Ectodermal cell (in vitro differentiated cells): ENCODE data around the gene LRRN4.
"Not testable (repeated sequence)": the region's sequence is repeated elsewhere in the genome, so short reads cannot be mapped to it uniquely, and the experiment has no call there.

ENCODE experiments used
- H3K27ac ChIP-seq: 2 replicates; pipeline ENCODE4 v1.7.0; 2013; ENCODE audit warnings: mild to moderate bottlenecking, low read depth, low read length; ENCODE audit not compliant: insufficient read depth, poor library complexity, severe bottlenecking
- H3K27me3 ChIP-seq: 2 replicates; pipeline ENCODE4 v1.7.0; 2013; ENCODE audit warnings: mild to moderate bottlenecking, low read length; ENCODE audit not compliant: insufficient read depth, control insufficient read depth, poor library complexity, severe bottlenecking
- H3K36me3 ChIP-seq: one replicate; pipeline ENCODE4 v1.7.0; 2013; ENCODE audit warnings: low read length; ENCODE audit not compliant: control insufficient read depth, insufficient read depth
- H3K4me1 ChIP-seq: one replicate; pipeline ENCODE4 v1.7.0; 2013; ENCODE audit warnings: low read length; ENCODE audit not compliant: control insufficient read depth, insufficient read depth
- H3K4me3 ChIP-seq: 2 replicates; pipeline ENCODE4 v1.7.0; 2013; ENCODE audit warnings: low read depth, low read length, control low read depth; ENCODE audit not compliant: insufficient read depth
- H3K9me3 ChIP-seq: 2 replicates; pipeline ENCODE4 v1.7.0; 2013; ENCODE audit warnings: mild to moderate bottlenecking, low read length, moderate library complexity; ENCODE audit not compliant: control insufficient read depth
- WGBS, 2 experiments: methylation state at CpG; one replicate each; pipeline ENCODE4 v1.1.7; 2013; ENCODE audit warnings: missing lambda C conversion rate in 2 of 2; 5-methylcytosine and 5-hydroxymethylcytosine counted together

The LRRN4 gene

GRCh38 chr20:6036213-6036612 lies 17.6 kb downstream of the LRRN4 start:
- WGBS, 2 experiments = 97 to 99% methylated on average over 3 to 4 of the region's 4 CpGs
- Histone ChIP-seq H3K27ac (no peak overlapping the region), H3K9me3 (no peaks in the 10 kb centered on the region), H3K36me3 (peaks cover 20% of the 10 kb centered on the region), H3K4me1 (no peaks in the 10 kb centered on the region), H3K4me3 (no peak overlapping the region), H3K27me3 (no peaks in the 10 kb centered on the region)

GRCh38 chr20:6034134-6034969 lies 19.5 kb downstream of the LRRN4 start:
- Histone ChIP-seq H3K4me1 (no peaks in the 10 kb centered on the region), H3K36me3 (peaks cover 16% of the 10 kb centered on the region), H3K27me3 (no peaks in the 10 kb centered on the region), H3K4me3 (no peak overlapping the region), H3K27ac (no peak overlapping the region), H3K9me3 (no peaks in the 10 kb centered on the region)
- WGBS, 2 experiments = 95 to 96% methylated on average over 2 of the region's 2 CpGs

- not testable (repeated sequence) for H3K27ac ChIP-seq, H3K4me1 ChIP-seq, H3K9me3 ChIP-seq, H3K27me3 ChIP-seq, H3K4me3 ChIP-seq
- H3K36me3 ChIP-seq = peaks cover 14% of the 10 kb centered on the region
- 98% methylated on average over 7 to 8 of the region's 8 CpGs for WGBS, 2 experiments
Measured at GRCh38 chr20:6032907-6033306, 21.0 kb downstream of the LRRN4 start.

GRCh38 chr20:6030453-6031080 lies 23.3 kb downstream of the LRRN4 start:
- 93 to 94% methylated on average over 6 of the region's 6 CpGs for WGBS, 2 experiments
- Histone ChIP-seq H3K4me1 (no peaks in the 10 kb centered on the region), H3K27ac (no peak overlapping the region), H3K36me3 (peaks cover 14% of the 10 kb centered on the region), H3K9me3 (no peaks in the 10 kb centered on the region), H3K4me3 (no peak overlapping the region), H3K27me3 (no peaks in the 10 kb centered on the region)

GRCh38 chr20:6029538-6029937 lies 24.3 kb downstream of the LRRN4 start:
- no peaks in the 10 kb centered on the region for H3K27me3 ChIP-seq
- WGBS, 2 experiments = 95 to 96% methylated on average over 6 of the region's 6 CpGs
- no peaks in the 10 kb centered on the region for H3K9me3 ChIP-seq
- no peak overlapping the region for H3K4me3 ChIP-seq
- no peak overlapping the region for H3K27ac ChIP-seq
- no peaks in the 10 kb centered on the region for H3K4me1 ChIP-seq
- peaks cover 18% of the 10 kb centered on the region for H3K36me3 ChIP-seq

- Histone ChIP-seq H3K27me3 (no peaks in the 10 kb centered on the region), H3K9me3 (no peaks in the 10 kb centered on the region), H3K4me3 (no peak overlapping the region), H3K4me1 (no peaks in the 10 kb centered on the region), H3K27ac (no peak overlapping the region), H3K36me3 (peaks cover 18% of the 10 kb centered on the region)
Measured at GRCh38 chr20:6028818-6029217, 25.0 kb downstream of the LRRN4 start.

- no peaks in the 10 kb centered on the region for H3K27me3 ChIP-seq
- no peak overlapping the region for H3K27ac ChIP-seq
- peaks cover 29% of the 10 kb centered on the region for H3K36me3 ChIP-seq
- 95 to 97% methylated on average over 3 of the region's 3 CpGs for WGBS, 2 experiments
- H3K9me3 ChIP-seq = no peaks in the 10 kb centered on the region
- no peak overlapping the region for H3K4me3 ChIP-seq
- H3K4me1 ChIP-seq = no peaks in the 10 kb centered on the region
Measured at GRCh38 chr20:6026051-6026450, 27.8 kb downstream of the LRRN4 start.

- no peak overlapping the region for H3K4me3 ChIP-seq
- H3K9me3 ChIP-seq = no peaks in the 10 kb centered on the region
- WGBS, 2 experiments = 94% methylated on average over 1 of the region's 1 CpG; no CpG with 5 or more reads in 1 of the 2 experiments
- no peaks in the 10 kb centered on the region for H3K4me1 ChIP-seq
- H3K27me3 ChIP-seq = no peaks in the 10 kb centered on the region
- H3K36me3 ChIP-seq = peaks cover 29% of the 10 kb centered on the region
- no peak overlapping the region for H3K27ac ChIP-seq
Measured at GRCh38 chr20:6024768-6025167, 29.1 kb downstream of the LRRN4 start.

GRCh38 chr20:6017880-6018279 lies 36.0 kb downstream of the LRRN4 start:
- Histone ChIP-seq H3K36me3 (peaks cover 11% of the 10 kb centered on the region), H3K9me3 (no peaks in the 10 kb centered on the region), H3K4me3 (no peak overlapping the region), H3K4me1 (no peaks in the 10 kb centered on the region), H3K27me3 (no peaks in the 10 kb centered on the region), H3K27ac (no peak overlapping the region)
- 94 to 99% methylated on average over 6 of the region's 7 CpGs for WGBS, 2 experiments

- peaks cover 9% of the 10 kb centered on the region for H3K36me3 ChIP-seq
- no peak overlapping the region for H3K27ac ChIP-seq
- no peak overlapping the region for H3K4me3 ChIP-seq
- H3K4me1 ChIP-seq = no peaks in the 10 kb centered on the region
- no peaks in the 10 kb centered on the region for H3K27me3 ChIP-seq
- no peaks in the 10 kb centered on the region for H3K9me3 ChIP-seq
Measured at GRCh38 chr20:6017467-6017866, 36.4 kb downstream of the LRRN4 start.
